Measurements from ENCODE around the gene SYNGR3. TPM values are rescaled to one million over a fixed set of nuclear protein-coding genes. Genes with fewer than 3 reads are reported as not detected.
A peak's percentile ranks its signal among the peaks of the same experiment; 100 is the strongest.

The SYNGR3 gene
- total and polyA plus RNA-seq, 2 of the 13 experiments (the other 11 are each of a cell fraction or from before 2014, with no cell fraction given) = 0.97 to 5.7 TPM

DNA sequence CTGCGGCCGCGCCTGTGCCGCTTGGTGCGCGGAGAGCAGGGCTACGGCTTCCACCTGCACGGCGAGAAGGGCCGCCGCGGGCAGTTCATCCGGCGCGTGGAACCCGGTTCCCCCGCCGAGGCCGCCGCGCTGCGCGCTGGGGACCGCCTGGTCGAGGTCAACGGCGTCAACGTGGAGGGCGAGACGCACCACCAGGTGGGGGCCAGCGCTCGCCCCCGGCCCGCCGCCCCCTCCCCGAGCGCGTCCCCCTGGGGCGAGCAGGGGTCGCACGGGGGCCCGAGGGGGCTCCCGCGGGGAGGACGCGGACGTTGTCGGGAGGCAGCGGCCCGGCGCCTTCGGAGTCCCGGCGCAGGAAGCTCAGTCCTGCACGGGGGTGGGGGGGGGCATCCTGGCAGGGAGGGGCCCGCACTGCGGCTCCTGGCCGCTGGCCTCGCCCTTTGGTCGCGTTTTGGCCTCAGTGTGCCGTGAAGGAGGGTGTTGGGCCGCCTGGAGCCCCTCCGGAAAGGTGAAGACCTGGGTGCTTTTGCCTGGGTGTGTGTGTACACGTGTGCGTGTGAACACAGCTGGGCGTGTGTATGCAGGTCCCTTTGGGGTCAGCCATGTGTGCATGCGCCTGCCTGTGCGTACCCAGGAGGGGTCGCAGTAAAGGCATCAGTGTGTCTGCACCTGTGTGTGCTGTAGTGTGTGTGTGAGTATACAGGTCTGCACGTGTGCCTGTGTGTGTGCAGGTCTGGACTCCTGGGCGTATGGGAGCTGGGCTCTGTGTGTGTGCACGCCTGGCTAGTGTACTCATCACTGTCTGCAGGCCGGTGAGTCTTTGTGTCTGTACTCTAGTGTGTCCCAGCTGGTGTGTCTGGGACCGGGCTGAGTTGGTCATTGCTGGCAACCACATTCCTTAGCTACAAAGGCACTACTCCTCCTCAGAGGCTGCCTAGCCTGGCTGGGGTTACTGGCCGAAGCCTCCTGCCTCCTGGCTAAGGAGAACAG lies 37.5 kb downstream of the SYNGR3 start (continued):
- TF ChIP-seq, protein P1, sequence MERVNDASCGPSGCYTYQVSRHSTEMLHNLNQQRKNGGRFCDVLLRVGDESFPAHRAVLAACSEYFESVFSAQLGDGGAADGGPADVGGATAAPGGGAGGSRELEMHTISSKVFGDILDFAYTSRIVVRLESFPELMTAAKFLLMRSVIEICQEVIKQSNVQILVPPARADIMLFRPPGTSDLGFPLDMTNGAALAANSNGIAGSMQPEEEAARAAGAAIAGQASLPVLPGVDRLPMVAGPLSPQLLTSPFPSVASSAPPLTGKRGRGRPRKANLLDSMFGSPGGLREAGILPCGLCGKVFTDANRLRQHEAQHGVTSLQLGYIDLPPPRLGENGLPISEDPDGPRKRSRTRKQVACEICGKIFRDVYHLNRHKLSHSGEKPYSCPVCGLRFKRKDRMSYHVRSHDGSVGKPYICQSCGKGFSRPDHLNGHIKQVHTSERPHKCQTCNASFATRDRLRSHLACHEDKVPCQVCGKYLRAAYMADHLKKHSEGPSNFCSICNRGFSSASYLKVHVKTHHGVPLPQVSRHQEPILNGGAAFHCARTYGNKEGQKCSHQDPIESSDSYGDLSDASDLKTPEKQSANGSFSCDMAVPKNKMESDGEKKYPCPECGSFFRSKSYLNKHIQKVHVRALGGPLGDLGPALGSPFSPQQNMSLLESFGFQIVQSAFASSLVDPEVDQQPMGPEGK (CRISPR knock-in tag; IDR thresholded peaks at IDR 0.05) = peak; percentile 76; the same call in 1 of the 2 replicates
- TF ChIP-seq MXI1 (IDR thresholded peaks at IDR 0.05; ENCODE audit: borderline replicate concordance, low read depth, low read length) = peak; percentile 79; the same call in 2 of the 3 replicates
- TF ChIP-seq TCF7 (IDR thresholded peaks at IDR 0.05; ENCODE audit: low read depth) = no peak
- 0 out of 2 replicates have a peak, but pooled peaks have one; percentile 57 for TF ChIP-seq ZNF616 (CRISPR knock-in tag; IDR thresholded peaks at IDR 0.05; ENCODE audit: low read depth)
- TF ChIP-seq ZNF746 (CRISPR knock-in tag; IDR thresholded peaks at IDR 0.05) = 0 out of 2 replicates have a peak, but pooled peaks have one; percentile 31
- TF ChIP-seq, protein P2, sequence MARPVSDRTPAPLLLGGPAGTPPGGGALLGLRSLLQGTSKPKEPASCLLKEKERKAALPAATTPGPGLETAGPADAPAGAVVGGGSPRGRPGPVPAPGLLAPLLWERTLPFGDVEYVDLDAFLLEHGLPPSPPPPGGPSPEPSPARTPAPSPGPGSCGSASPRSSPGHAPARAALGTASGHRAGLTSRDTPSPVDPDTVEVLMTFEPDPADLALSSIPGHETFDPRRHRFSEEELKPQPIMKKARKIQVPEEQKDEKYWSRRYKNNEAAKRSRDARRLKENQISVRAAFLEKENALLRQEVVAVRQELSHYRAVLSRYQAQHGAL (CRISPR knock-in tag; IDR thresholded peaks at IDR 0.05; ENCODE audit: not compliant biosample characterization) = no peak
- peak; percentile 59; the same call in 1 of the 2 replicates for TF ChIP-seq THAP11 (CRISPR knock-in tag; IDR thresholded peaks at IDR 0.05)
- TF ChIP-seq MEIS2 (CRISPR knock-in tag; IDR thresholded peaks at IDR 0.05) = no peak
- no peak for TF ChIP-seq TOPORS (CRISPR knock-in tag; IDR thresholded peaks at IDR 0.05)
- no peak for TF ChIP-seq MAFK (conservative IDR thresholded peaks at IDR 0.05 in 1 of 2, IDR thresholded peaks at IDR 0.05 in 1 of 2; ENCODE audit: low read length in 2 of 2)
- TF ChIP-seq NRL (CRISPR knock-in tag; IDR thresholded peaks at IDR 0.05; ENCODE audit: borderline replicate concordance) = peak; percentile 51
- TF ChIP-seq ZNF530 (CRISPR knock-in tag; IDR thresholded peaks at IDR 0.05; ENCODE audit: low read depth) = no peak
- TF ChIP-seq ZBTB7B (CRISPR knock-in tag; IDR thresholded peaks at IDR 0.05) = 0 out of 2 replicates have a peak, but pooled peaks have one; percentile 46
- TF ChIP-seq ZNF446 (CRISPR knock-in tag; IDR thresholded peaks at IDR 0.05) = no peak
- 0 out of 2 replicates have a peak, but pooled peaks have one; percentile 41 for TF ChIP-seq ZMYM2 (CRISPR knock-in tag; IDR thresholded peaks at IDR 0.05)
- TF ChIP-seq MAF1 (CRISPR knock-in tag; IDR thresholded peaks at IDR 0.05; ENCODE audit: borderline replicate concordance) = no peak
- no peak for TF ChIP-seq ZNF335 (CRISPR knock-in tag; IDR thresholded peaks at IDR 0.05)
- peak; percentile 54; the same call in 1 of the 2 replicates for TF ChIP-seq ZNF788 (CRISPR knock-in tag; IDR thresholded peaks at IDR 0.05; ENCODE audit: borderline replicate concordance)
- peak; percentile 69; the same call in 1 of the 2 replicates for TF ChIP-seq CENPT (CRISPR knock-in tag; IDR thresholded peaks at IDR 0.05; ENCODE audit: low read depth)
- TF ChIP-seq FOXA1 (IDR thresholded peaks at IDR 0.05) = no peak
- TF ChIP-seq FOXA1 (CRISPR knock-in tag; IDR thresholded peaks at IDR 0.05) = peak; percentile 74
- no peak for TF ChIP-seq ZSCAN12 (CRISPR knock-in tag; IDR thresholded peaks at IDR 0.05)
- TF ChIP-seq NFYB (CRISPR knock-in tag; IDR thresholded peaks at IDR 0.05) = no peak
- TF ChIP-seq ZNF253 (CRISPR knock-in tag; IDR thresholded peaks at IDR 0.05; ENCODE audit: borderline replicate concordance) = 0 out of 2 replicates have a peak, but pooled peaks have one; percentile 50
- TF ChIP-seq, protein P3, sequence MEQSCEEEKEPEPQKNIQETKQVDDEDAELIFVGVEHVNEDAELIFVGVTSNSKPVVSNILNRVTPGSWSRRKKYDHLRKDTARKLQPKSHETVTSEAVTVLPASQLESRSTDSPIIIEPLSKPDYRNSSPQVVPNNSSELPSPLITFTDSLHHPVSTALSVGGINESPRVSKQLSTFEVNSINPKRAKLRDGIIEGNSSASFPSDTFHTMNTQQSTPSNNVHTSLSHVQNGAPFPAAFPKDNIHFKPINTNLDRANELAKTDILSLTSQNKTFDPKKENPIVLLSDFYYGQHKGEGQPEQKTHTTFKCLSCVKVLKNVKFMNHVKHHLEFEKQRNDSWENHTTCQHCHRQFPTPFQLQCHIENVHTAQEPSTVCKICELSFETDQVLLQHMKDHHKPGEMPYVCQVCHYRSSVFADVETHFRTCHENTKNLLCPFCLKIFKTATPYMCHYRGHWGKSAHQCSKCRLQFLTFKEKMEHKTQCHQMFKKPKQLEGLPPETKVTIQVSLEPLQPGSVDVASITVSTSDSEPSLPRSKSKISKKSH (CRISPR knock-in tag; IDR thresholded peaks at IDR 0.05; ENCODE audit: borderline replicate concordance) = 0 out of 2 replicates have a peak, but pooled peaks have one; percentile 29

Data from HepG2 (cell line).